Measurements from ENCODE around the gene MUC5AC. TPM values are rescaled to one million over a fixed set of nuclear protein-coding genes. Genes with fewer than 3 reads are reported as not detected.
"Not testable (repeated sequence)": the region's sequence is repeated elsewhere in the genome, so short reads cannot be mapped to it uniquely, and the experiment has no call there.

The MUC5AC gene
- total RNA-seq, 2 experiments from 2014 or later = not detected

GRCh38 chr11:1163321-1163910, 5.7 kb downstream of the MUC5AC start:
- H3K27me3 Mint-ChIP-seq (ENCODE audit: low read depth) = no peaks in the 10 kb centered on the region
- no peaks in the 10 kb centered on the region for H3K9me3 Mint-ChIP-seq (ENCODE audit: insufficient read depth)
- no peak overlapping the region for H3K27ac Mint-ChIP-seq
- H3K4me1 Mint-ChIP-seq (ENCODE audit: low read depth) = no peaks in the 10 kb centered on the region
- ATAC-seq (no peak), DNase-seq (no peak)
- H3K4me3 Mint-ChIP-seq = no peak overlapping the region
- no peaks in the 10 kb centered on the region for H3K36me3 Mint-ChIP-seq (ENCODE audit: low read depth)
- POLR2A ChIA-PET = no interaction called here
- CTCF ChIA-PET = no interaction called here

GRCh38 chr11:1163911-1164735, 6.4 kb downstream of the MUC5AC start:
- ChIA-PET CTCF (no interaction called here), POLR2A (no interaction called here)
- Mint-ChIP-seq H3K9me3 (ENCODE audit: insufficient read depth) (no peaks in the 10 kb centered on the region), H3K36me3 (ENCODE audit: low read depth) (no peaks in the 10 kb centered on the region), H3K27me3 (ENCODE audit: low read depth) (no peaks in the 10 kb centered on the region), H3K4me1 (ENCODE audit: low read depth) (no peaks in the 10 kb centered on the region), H3K27ac (no peak overlapping the region), H3K4me3 (no peak overlapping the region)
- no peak for ATAC-seq
- DNase-seq = no peak

GRCh38 chr11:1164779-1165255, 7.1 kb downstream of the MUC5AC start:
- CTCF ChIA-PET; POLR2A ChIA-PET; H3K9me3 Mint-ChIP-seq (ENCODE audit: insufficient read depth): not testable (repeated sequence)

GRCh38 chr11:1165256-1166041, 7.7 kb downstream of the MUC5AC start:
- ChIA-PET CTCF (no interaction called here), POLR2A (no interaction called here)
- Mint-ChIP-seq H3K27me3 (ENCODE audit: low read depth) (no peaks in the 10 kb centered on the region), H3K36me3 (ENCODE audit: low read depth) (no peaks in the 10 kb centered on the region), H3K4me3 (no peak overlapping the region), H3K27ac (no peak overlapping the region), H3K4me1 (ENCODE audit: low read depth) (no peaks in the 10 kb centered on the region), H3K9me3 (ENCODE audit: insufficient read depth) (no peaks in the 10 kb centered on the region)
- DNase-seq (no peak), ATAC-seq (no peak)

More at GRCh38 chr11:1164779-1165255, 7.1 kb downstream of the MUC5AC start:
- DNase-seq; H3K4me1 Mint-ChIP-seq (ENCODE audit: low read depth); ATAC-seq; H3K27ac Mint-ChIP-seq; H3K36me3 Mint-ChIP-seq (ENCODE audit: low read depth); H3K27me3 Mint-ChIP-seq (ENCODE audit: low read depth); H3K4me3 Mint-ChIP-seq: not testable (repeated sequence)

GRCh38 chr11:1167256-1167655, 9.5 kb downstream of the MUC5AC start:
- CTCF ChIA-PET = no interaction called here
- no peak overlapping the region for H3K4me3 Mint-ChIP-seq
- no peaks in the 10 kb centered on the region for H3K9me3 Mint-ChIP-seq (ENCODE audit: insufficient read depth)
- H3K36me3 Mint-ChIP-seq (ENCODE audit: low read depth) = no peaks in the 10 kb centered on the region
- H3K27ac Mint-ChIP-seq = no peak overlapping the region
- no peaks in the 10 kb centered on the region for H3K27me3 Mint-ChIP-seq (ENCODE audit: low read depth)
- no peaks in the 10 kb centered on the region for H3K4me1 Mint-ChIP-seq (ENCODE audit: low read depth)
- no peak for ATAC-seq
- no peak for DNase-seq
- POLR2A ChIA-PET = no interaction called here

GRCh38 chr11:1167751-1168231, 10.0 kb downstream of the MUC5AC start:
- H3K27me3 Mint-ChIP-seq (ENCODE audit: low read depth) = no peaks in the 10 kb centered on the region
- no peaks in the 10 kb centered on the region for H3K36me3 Mint-ChIP-seq (ENCODE audit: low read depth)
- no peak overlapping the region for H3K27ac Mint-ChIP-seq
- POLR2A ChIA-PET = no interaction called here
- CTCF ChIA-PET = no interaction called here
- no peak overlapping the region for H3K4me3 Mint-ChIP-seq
- no peaks in the 10 kb centered on the region for H3K9me3 Mint-ChIP-seq (ENCODE audit: insufficient read depth)
- ATAC-seq (no peak), DNase-seq (no peak)
- no peaks in the 10 kb centered on the region for H3K4me1 Mint-ChIP-seq (ENCODE audit: low read depth)

- Mint-ChIP-seq H3K36me3 (ENCODE audit: low read depth) (no peaks in the 10 kb centered on the region), H3K4me1 (ENCODE audit: low read depth) (no peaks in the 10 kb centered on the region), H3K9me3 (ENCODE audit: insufficient read depth) (no peaks in the 10 kb centered on the region), H3K4me3 (no peak overlapping the region), H3K27ac (no peak overlapping the region), H3K27me3 (ENCODE audit: low read depth) (no peaks in the 10 kb centered on the region)
- DNase-seq = no peak
- ATAC-seq = no peak
- ChIA-PET CTCF (no interaction called here), POLR2A (no interaction called here)
Measured at GRCh38 chr11:1168256-1168655, 10.5 kb downstream of the MUC5AC start.

GRCh38 chr11:1168721-1169161, 11.0 kb downstream of the MUC5AC start:
- Mint-ChIP-seq H3K27ac (no peak overlapping the region), H3K27me3 (ENCODE audit: low read depth) (no peaks in the 10 kb centered on the region), H3K4me3 (no peak overlapping the region), H3K36me3 (ENCODE audit: low read depth) (no peaks in the 10 kb centered on the region), H3K4me1 (ENCODE audit: low read depth) (no peaks in the 10 kb centered on the region), H3K9me3 (ENCODE audit: insufficient read depth) (no peaks in the 10 kb centered on the region)
- ChIA-PET CTCF (no interaction called here), POLR2A (no interaction called here)
- DNase-seq = no peak
- ATAC-seq = no peak

GRCh38 chr11:1171223-1171984, 13.7 kb downstream of the MUC5AC start:
- no peaks in the 10 kb centered on the region for H3K27me3 Mint-ChIP-seq (ENCODE audit: low read depth)
- ChIA-PET POLR2A (no interaction called here), CTCF (no interaction called here)
- H3K9me3 Mint-ChIP-seq (ENCODE audit: insufficient read depth) = no peaks in the 10 kb centered on the region
- DNase-seq (no peak), ATAC-seq (no peak)
- H3K27ac Mint-ChIP-seq = no peak overlapping the region
- H3K4me3 Mint-ChIP-seq = no peak overlapping the region
- no peaks in the 10 kb centered on the region for H3K4me1 Mint-ChIP-seq (ENCODE audit: low read depth)
- H3K36me3 Mint-ChIP-seq (ENCODE audit: low read depth) = no peaks in the 10 kb centered on the region

GRCh38 chr11:1171985-1172728, 14.4 kb downstream of the MUC5AC start:
- H3K27me3 Mint-ChIP-seq (ENCODE audit: low read depth) = no peaks in the 10 kb centered on the region
- H3K27ac Mint-ChIP-seq = no peak overlapping the region
- H3K9me3 Mint-ChIP-seq (ENCODE audit: insufficient read depth) = no peaks in the 10 kb centered on the region
- H3K4me3 Mint-ChIP-seq = no peak overlapping the region
- H3K4me1 Mint-ChIP-seq (ENCODE audit: low read depth) = no peaks in the 10 kb centered on the region
- H3K36me3 Mint-ChIP-seq (ENCODE audit: low read depth) = no peaks in the 10 kb centered on the region
- no peak for DNase-seq
- POLR2A ChIA-PET = no interaction called here
- CTCF ChIA-PET = no interaction called here
- ATAC-seq = no peak

GRCh38 chr11:1172729-1173117, 15.0 kb downstream of the MUC5AC start:
- DNase-seq (no peak), ATAC-seq (no peak)
- no peaks in the 10 kb centered on the region for H3K4me1 Mint-ChIP-seq (ENCODE audit: low read depth)
- H3K36me3 Mint-ChIP-seq (ENCODE audit: low read depth) = no peaks in the 10 kb centered on the region
- H3K27ac Mint-ChIP-seq = no peak overlapping the region
- H3K9me3 Mint-ChIP-seq (ENCODE audit: insufficient read depth) = no peaks in the 10 kb centered on the region
- POLR2A ChIA-PET = no interaction called here
- CTCF ChIA-PET = no interaction called here
- H3K4me3 Mint-ChIP-seq = no peak overlapping the region
- no peaks in the 10 kb centered on the region for H3K27me3 Mint-ChIP-seq (ENCODE audit: low read depth)

All from activated CD8-positive, alpha-beta T cell treated with anti-CD3 and anti-CD28 coated beads, Interleukin-2, amount 10 ng/mL, durations not matched to agents 7 days and 5 days (primary cell).